Central memory CD8-positive, alpha-beta T cell (primary cell): ENCODE results near the gene NRXN2.

Source experiments
- ATAC-seq: fragments of 150-1000 bp; cut with Tn5 transposase; replicated peaks from 2 replicates; pipeline ENCODE4 v1.10.0; 2022; ENCODE audit warnings: mild to moderate bottlenecking, moderate FRiP score, moderate number of reproducible peaks; ENCODE audit not compliant: poor library complexity, severe bottlenecking; ENCODE audit errors: extremely low read depth
- DNase-seq, 2 donors: peaks; one replicate each; pipeline ENCODE4 v3.0.0; 2021; ENCODE audit warnings: low spot score in 2 of 2
- H3K27ac Mint-ChIP-seq: one replicate; pipeline ENCODE4 v1.8.0; 2022; ENCODE audit warnings: low read depth, mild to moderate bottlenecking, moderate library complexity, mixed read lengths
- H3K27me3 Mint-ChIP-seq: one replicate; pipeline ENCODE4 v1.8.0; 2022; ENCODE audit warnings: mixed read lengths
- H3K36me3 Mint-ChIP-seq: one replicate; pipeline ENCODE4 v1.8.0; 2022; ENCODE audit warnings: mild to moderate bottlenecking, moderate library complexity, mixed read lengths; ENCODE audit not compliant: insufficient read depth
- H3K4me1 Mint-ChIP-seq: one replicate; pipeline ENCODE4 v1.8.0; 2022; ENCODE audit warnings: mixed read lengths
- H3K4me3 Mint-ChIP-seq: one replicate; pipeline ENCODE4 v1.8.0; 2022; ENCODE audit warnings: mild to moderate bottlenecking, moderate library complexity, mixed read lengths
- H3K9me3 Mint-ChIP-seq: one replicate; pipeline ENCODE4 v1.8.0; 2022; ENCODE audit warnings: mixed read lengths

The NRXN2 gene

DNA sequence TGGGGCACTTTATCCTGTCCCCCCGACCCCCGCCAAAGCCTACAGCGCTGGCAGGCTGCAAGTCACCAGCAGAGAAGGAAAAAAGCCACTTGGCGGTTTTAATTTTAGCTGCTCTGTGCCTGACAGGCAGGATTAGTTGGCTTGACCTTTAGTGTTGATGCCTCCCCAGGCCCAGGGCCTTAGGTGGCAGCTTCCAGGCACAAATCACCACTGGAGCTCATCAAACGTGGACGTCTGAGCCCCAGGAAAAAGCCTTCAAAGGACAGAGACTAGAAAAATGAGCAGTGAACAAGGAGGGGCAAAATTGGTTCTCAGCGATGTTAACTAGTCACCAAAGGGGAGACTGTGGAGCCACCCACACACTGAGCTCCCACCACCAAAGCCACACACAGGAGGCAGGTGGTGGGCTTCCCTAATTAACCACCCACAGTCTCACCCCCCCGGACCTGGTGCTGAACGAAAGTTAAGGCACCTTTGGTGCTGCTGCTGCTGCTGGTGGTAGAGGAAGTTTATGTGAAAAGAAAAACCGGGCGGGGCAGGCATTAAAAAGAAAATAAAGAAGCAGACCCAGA lies 41.1 kb upstream of the NRXN2 start:
- peak overlapping the region; percentile 76 for H3K4me3 Mint-ChIP-seq
- peak overlapping the region; percentile 89 for H3K27ac Mint-ChIP-seq
- H3K9me3 Mint-ChIP-seq = no peaks in the 10 kb centered on the region
- DNase-seq (peak in 1 of 2 donors; percentile 73), ATAC-seq (peak; percentile 70)
- H3K36me3 Mint-ChIP-seq = peaks cover 87% of the 10 kb centered on the region
- H3K27me3 Mint-ChIP-seq = no peaks in the 10 kb centered on the region
- H3K4me1 Mint-ChIP-seq = peaks cover 86% of the 10 kb centered on the region

- no peak for ATAC-seq
- DNase-seq = no peak
- peak overlapping the region; percentile 76 for H3K4me3 Mint-ChIP-seq
These were observed 40.6 kb upstream of the NRXN2 start for GRCh38 chr11:64763526-64764039.

DNA sequence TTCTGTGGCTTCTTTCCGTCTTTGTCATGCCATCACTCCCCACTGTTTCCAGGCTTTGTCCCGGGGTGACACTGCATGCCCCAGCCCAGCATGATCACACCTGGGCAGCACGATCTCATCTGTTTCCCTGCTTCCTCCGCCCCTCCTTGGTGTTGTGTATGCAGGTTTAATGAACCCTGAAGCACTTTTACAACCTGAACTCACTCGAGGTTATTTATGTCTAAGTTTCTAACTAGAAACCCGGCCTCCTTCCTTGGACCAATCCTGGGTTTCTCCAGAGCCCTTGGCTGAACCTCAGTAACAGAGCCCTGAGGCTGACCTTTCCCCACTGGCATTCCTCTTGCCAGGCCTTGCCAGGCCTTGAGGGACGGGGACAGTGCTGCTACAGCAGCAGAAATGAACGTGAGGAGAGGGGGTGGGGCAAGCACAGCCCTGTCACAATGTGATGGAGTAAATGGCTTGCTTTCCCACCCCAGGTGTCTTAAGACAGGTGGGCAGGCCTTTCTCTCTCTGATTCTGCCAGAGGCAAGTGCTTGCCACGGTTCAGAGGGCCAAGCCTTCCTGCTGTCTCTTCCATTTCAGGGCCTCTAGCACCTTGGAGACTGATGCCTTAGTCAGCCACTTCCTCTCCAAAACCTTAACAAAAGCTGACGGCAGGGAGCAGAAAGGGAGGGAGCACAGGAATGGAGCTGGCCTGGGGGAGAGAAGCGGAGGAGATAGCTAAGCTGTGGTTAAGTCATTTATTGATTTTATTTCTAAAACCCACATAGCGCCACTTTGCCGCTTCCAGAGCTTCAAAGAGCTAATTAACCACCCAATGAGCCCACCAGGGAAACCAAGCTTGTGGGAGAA lies 39.9 kb upstream of the NRXN2 start:
- H3K27ac Mint-ChIP-seq = peak overlapping the region; percentile 89
- no peaks in the 10 kb centered on the region for H3K27me3 Mint-ChIP-seq
- DNase-seq = no peak
- H3K4me1 Mint-ChIP-seq = peaks cover 78% of the 10 kb centered on the region
- peak; percentile 9 for ATAC-seq
- H3K9me3 Mint-ChIP-seq = no peaks in the 10 kb centered on the region
- H3K4me3 Mint-ChIP-seq = peak overlapping the region; percentile 76
- H3K36me3 Mint-ChIP-seq = peaks cover 78% of the 10 kb centered on the region

More at GRCh38 chr11:64763526-64764039, 40.6 kb upstream of the NRXN2 start:
- H3K27ac Mint-ChIP-seq = peak overlapping the region; percentile 89
- H3K36me3 Mint-ChIP-seq = peaks cover 83% of the 10 kb centered on the region
- H3K27me3 Mint-ChIP-seq = no peaks in the 10 kb centered on the region
- no peaks in the 10 kb centered on the region for H3K9me3 Mint-ChIP-seq
- H3K4me1 Mint-ChIP-seq = peaks cover 83% of the 10 kb centered on the region

DNA sequence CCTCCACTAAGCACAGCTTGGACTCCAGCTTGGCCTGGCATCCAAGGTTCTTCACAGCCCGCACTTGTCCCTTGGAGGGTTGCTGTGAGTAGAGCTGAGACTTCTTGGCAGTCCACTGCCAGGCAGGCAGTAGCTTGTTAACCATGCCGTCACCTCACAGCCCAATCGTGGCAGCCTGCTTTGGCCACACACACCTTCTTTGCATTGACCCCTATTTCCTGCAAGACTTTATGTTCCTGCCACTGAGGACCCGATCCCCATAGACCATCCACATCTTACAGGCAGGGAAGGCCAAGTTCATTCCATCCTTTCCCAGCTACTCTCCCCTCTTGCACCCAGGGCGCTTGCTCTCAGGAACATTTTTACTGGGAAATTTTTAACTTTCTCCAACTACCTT lies 39.3 kb upstream of the NRXN2 start:
- peak overlapping the region; percentile 76 for H3K4me3 Mint-ChIP-seq
- H3K36me3 Mint-ChIP-seq = peaks cover 74% of the 10 kb centered on the region
- peaks cover 72% of the 10 kb centered on the region for H3K4me1 Mint-ChIP-seq
- H3K9me3 Mint-ChIP-seq = no peaks in the 10 kb centered on the region
- no peak for DNase-seq
- peak overlapping the region; percentile 89 for H3K27ac Mint-ChIP-seq
- no peak for ATAC-seq
- no peaks in the 10 kb centered on the region for H3K27me3 Mint-ChIP-seq

- Mint-ChIP-seq H3K4me1 (peaks cover 62% of the 10 kb centered on the region), H3K4me3 (peak overlapping the region; percentile 76), H3K27me3 (no peaks in the 10 kb centered on the region), H3K9me3 (no peaks in the 10 kb centered on the region), H3K27ac (peak overlapping the region; percentile 78), H3K36me3 (peaks cover 67% of the 10 kb centered on the region)
- DNase-seq (no peak), ATAC-seq (no peak)
These were observed 37.9 kb upstream of the NRXN2 start for GRCh38 chr11:64760759-64761420.

- Mint-ChIP-seq H3K9me3 (no peaks in the 10 kb centered on the region), H3K27me3 (no peaks in the 10 kb centered on the region), H3K27ac (peak within 1 kb of the TSS; percentile 79), H3K36me3 (peaks cover 58% of the 10 kb centered on the region), H3K4me3 (peak within 1 kb of the TSS; percentile 76), H3K4me1 (peaks cover 54% of the 10 kb centered on the region)
- ATAC-seq (no peak), DNase-seq (no peak)
These were observed 37.0 kb upstream of the NRXN2 start, which contains the start of gene PYGM for GRCh38 chr11:64759722-64760719. TSS of gene PYGM (minus strand) at chr11:64759974. CDS start at chr11:64759898, 76 bp downstream.

- H3K4me3 Mint-ChIP-seq = peak overlapping the region; percentile 27
- ATAC-seq (no peak), DNase-seq (no peak)
- H3K4me1 Mint-ChIP-seq = peaks cover 46% of the 10 kb centered on the region
- peaks cover 53% of the 10 kb centered on the region for H3K36me3 Mint-ChIP-seq
- H3K27me3 Mint-ChIP-seq = no peaks in the 10 kb centered on the region
- H3K27ac Mint-ChIP-seq = peak overlapping the region; percentile 79
- H3K9me3 Mint-ChIP-seq = no peaks in the 10 kb centered on the region
These were observed 36.2 kb upstream of the NRXN2 start for GRCh38 chr11:64759131-64759721.

GRCh38 chr11:64758330-64759079 lies 35.5 kb upstream of the NRXN2 start:
- Mint-ChIP-seq H3K36me3 (peaks cover 48% of the 10 kb centered on the region), H3K27me3 (no peaks in the 10 kb centered on the region), H3K9me3 (no peaks in the 10 kb centered on the region), H3K4me3 (no peak overlapping the region), H3K4me1 (peaks cover 38% of the 10 kb centered on the region), H3K27ac (peak overlapping the region; percentile 32)
- ATAC-seq = no peak
- DNase-seq = no peak

DNA sequence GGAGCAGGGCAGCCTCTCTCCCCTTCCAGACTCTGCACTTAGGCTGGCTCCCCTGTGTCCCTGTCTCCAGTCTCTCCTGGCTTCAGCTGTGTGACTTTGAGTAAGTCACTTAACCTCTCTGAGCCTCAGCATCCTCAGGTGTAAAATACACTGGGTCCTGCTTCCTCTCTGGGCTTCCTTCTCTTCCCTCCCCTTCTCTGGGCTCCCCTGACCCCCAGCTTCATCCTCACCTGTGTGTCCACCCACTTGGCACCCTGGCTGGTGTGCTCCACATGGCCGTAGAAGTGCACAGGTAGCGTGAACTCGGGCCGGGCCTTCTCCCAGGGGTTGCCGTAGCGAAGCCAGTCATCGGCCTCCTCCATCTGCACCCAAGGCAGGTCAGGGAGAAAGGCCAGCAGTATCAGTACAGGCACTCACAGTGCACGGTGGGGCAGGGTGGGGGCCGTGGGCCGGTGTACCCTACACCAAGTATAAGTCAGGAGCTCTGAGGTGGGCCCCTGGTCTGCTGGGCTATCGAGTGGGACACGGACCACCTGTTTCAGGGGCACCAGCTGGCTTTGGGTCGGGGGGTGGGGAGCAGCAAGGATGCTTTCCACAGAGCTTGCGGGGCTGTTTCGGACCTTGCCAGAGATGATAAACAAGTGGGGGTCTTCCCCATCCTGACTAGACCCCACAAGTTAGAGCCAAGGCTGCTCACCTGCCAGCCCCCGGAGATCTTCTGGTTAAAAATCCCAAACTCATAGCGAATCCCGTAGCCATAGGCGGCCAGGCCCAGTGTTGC lies 34.7 kb upstream of the NRXN2 start:
- ATAC-seq (no peak), DNase-seq (no peak)
- Mint-ChIP-seq H3K9me3 (no peaks in the 10 kb centered on the region), H3K4me3 (no peak overlapping the region), H3K36me3 (peaks cover 46% of the 10 kb centered on the region), H3K27me3 (no peaks in the 10 kb centered on the region), H3K4me1 (peaks cover 31% of the 10 kb centered on the region), H3K27ac (peak overlapping the region; percentile 79)

DNA sequence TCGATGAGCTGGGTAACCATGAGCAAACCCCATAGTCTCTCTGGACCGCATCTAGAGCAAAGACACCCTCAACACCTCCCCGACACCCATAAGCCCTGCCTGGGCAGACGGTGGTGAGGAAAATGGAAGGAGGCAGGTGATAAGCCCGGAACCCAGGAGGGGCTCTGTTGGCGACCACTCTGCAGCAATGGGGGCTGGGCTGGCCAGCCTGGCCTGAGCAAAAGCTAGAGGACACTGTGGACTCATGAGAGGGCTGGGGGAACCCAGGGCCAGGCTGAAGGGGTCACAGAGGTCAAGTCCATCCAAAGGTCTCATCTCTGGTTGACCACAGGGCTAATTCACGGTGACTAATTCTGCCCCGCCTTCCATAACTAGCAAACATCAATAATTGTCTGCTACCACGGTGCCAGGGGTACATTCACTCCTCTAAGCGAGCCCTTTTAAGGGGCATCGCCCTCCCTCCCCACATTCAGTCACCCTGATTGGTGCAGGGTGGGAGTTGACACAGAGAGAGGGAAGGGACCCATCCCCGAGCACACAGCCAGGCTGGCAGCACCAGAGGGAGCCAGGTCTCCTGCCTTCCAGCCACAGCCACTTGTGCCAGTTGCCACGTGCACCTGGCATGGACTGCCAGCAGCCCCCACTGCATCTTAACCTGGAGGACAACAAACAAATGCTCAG lies 32.8 kb upstream of the NRXN2 start:
- H3K4me1 Mint-ChIP-seq = peaks cover 20% of the 10 kb centered on the region
- H3K27ac Mint-ChIP-seq = peak overlapping the region; percentile 13
- DNase-seq (no peak), ATAC-seq (no peak)
- H3K27me3 Mint-ChIP-seq = no peaks in the 10 kb centered on the region
- peaks cover 32% of the 10 kb centered on the region for H3K36me3 Mint-ChIP-seq
- H3K9me3 Mint-ChIP-seq = no peaks in the 10 kb centered on the region
- no peak overlapping the region for H3K4me3 Mint-ChIP-seq
